GM23248 (cell line): ENCODE measurements around the gene FAM171A1. TPM values are rescaled to one million over a fixed set of nuclear protein-coding genes. Genes with fewer than 3 reads are reported as not detected.

ENCODE experiments used
- DNase-seq: peaks from one replicate; pipeline ENCODE4 v3.0.0-alpha.2; 2015
- H2AFZ ChIP-seq: fragments of 200-600 bp; sonication (generic); 2 replicates; pipeline ENCODE4 v1.6.1; 2016; ENCODE audit warnings: antibody characterized with exemption
- H3F3A ChIP-seq: fragments of 200-600 bp; sonication (generic); 2 replicates; pipeline ENCODE4 v1.6.1; 2016; ENCODE audit warnings: mild to moderate bottlenecking, antibody characterized with exemption, mixed run types; ENCODE audit not compliant: insufficient read depth
- H3K27ac ChIP-seq: fragments of 200-600 bp; sonication (generic); 2 replicates; pipeline ENCODE4 v1.5.1; 2016; ENCODE audit warnings: mild to moderate bottlenecking
- H3K27me3 ChIP-seq: fragments of 200-600 bp; sonication (generic); replicated peaks from 2 replicates; pipeline ENCODE4 v1.6.1; 2016; ENCODE audit warnings: mild to moderate bottlenecking; ENCODE audit not compliant: insufficient read depth
- H3K36me3 ChIP-seq: fragments of 200-600 bp; sonication (generic); 2 replicates; pipeline ENCODE4 v1.6.1; 2016; ENCODE audit warnings: low read depth, mild to moderate bottlenecking
- H3K4me1 ChIP-seq: fragments of 200-600 bp; sonication (generic); 2 replicates; pipeline ENCODE4 v1.6.1; 2016; ENCODE audit warnings: mild to moderate bottlenecking; ENCODE audit not compliant: insufficient read depth
- H3K4me2 ChIP-seq: fragments of 200-600 bp; sonication (generic); one replicate; pipeline ENCODE4 v1.6.1; 2016; ENCODE audit warnings: mild to moderate bottlenecking; ENCODE audit not compliant: unreplicated experiment
- H3K4me3 ChIP-seq: fragments of 200-600 bp; sonication (generic); 2 replicates; pipeline ENCODE4 v1.5.1; 2016; ENCODE audit warnings: mild to moderate bottlenecking
- H3K79me2 ChIP-seq: fragments of 200-600 bp; sonication (generic); 2 replicates; pipeline ENCODE4 v1.6.1; 2016; ENCODE audit warnings: mild to moderate bottlenecking; ENCODE audit not compliant: insufficient read depth
- H3K9ac ChIP-seq: fragments of 200-600 bp; sonication (generic); 2 replicates; pipeline ENCODE4 v1.6.1; 2016; ENCODE audit warnings: mild to moderate bottlenecking
- H3K9me2 ChIP-seq: fragments of 200-600 bp; sonication (generic); 2 replicates; pipeline ENCODE4 v1.6.1; 2016; ENCODE audit warnings: mixed run types, mild to moderate bottlenecking, moderate library complexity; ENCODE audit not compliant: insufficient read depth
- H3K9me3 ChIP-seq: fragments of 200-600 bp; sonication (generic); one replicate; pipeline ENCODE4 v1.6.1; 2017; ENCODE audit warnings: low read depth
- H4K20me1 ChIP-seq: fragments of 200-600 bp; sonication (generic); 2 replicates; pipeline ENCODE4 v1.6.0; 2016; ENCODE audit not compliant: insufficient read depth
- EZH2 ChIP-seq: fragments of 200-600 bp; sonication (generic); IDR thresholded peaks from 2 replicates; pipeline ENCODE4 v1.6.1; 2018; ENCODE audit warnings: antibody characterized with exemption, mild to moderate bottlenecking; ENCODE audit not compliant: insufficient read depth, poor library complexity, severe bottlenecking
- EZH2phosphoT487 ChIP-seq: fragments of 200-600 bp; sonication (generic); IDR thresholded peaks from 2 replicates; pipeline ENCODE4 v1.6.1; 2018; ENCODE audit warnings: antibody characterized with exemption, moderate library complexity, mild to moderate bottlenecking, low read depth; ENCODE audit not compliant: insufficient read depth
- WGBS, 2 experiments: methylation state at CpG; one replicate each; pipeline ENCODE4 v1.1.6; 2015 to 2017; ENCODE audit warnings: low lambda C conversion rate in 2 of 2, low coverage in 1 of 2; ENCODE audit errors: missing lambda C conversion rate in 2 of 2; 5-methylcytosine and 5-hydroxymethylcytosine counted together
- in situ Hi-C: fragments of 300-500 bp; cut with MboI; formaldehyde crosslinking; loops from 2 replicates; pipeline ENCODE4 v1.15.0; 2020
- polyA plus RNA-seq: library from polyadenylated mRNA; unstranded; fragments of >200 nt; fragmentation: Nextera tagmentation; extraction: Ambion mirVana; gene quantifications from 2 replicates; pipeline ENCODE4 v1.2.1, GENCODE V29; 2016
- total RNA-seq: library from RNA; depleted of rRNA; stranded (reverse); fragments of >200 nt; shearing (Covaris generic); gene quantifications from 2 replicates; pipeline ENCODE4 v1.2.3, GENCODE V29; 2014

Gene FAM171A1
- total and polyA plus RNA-seq, 2 experiments from 2014 or later: 11.2 to 25.2 TPM

DNA sequence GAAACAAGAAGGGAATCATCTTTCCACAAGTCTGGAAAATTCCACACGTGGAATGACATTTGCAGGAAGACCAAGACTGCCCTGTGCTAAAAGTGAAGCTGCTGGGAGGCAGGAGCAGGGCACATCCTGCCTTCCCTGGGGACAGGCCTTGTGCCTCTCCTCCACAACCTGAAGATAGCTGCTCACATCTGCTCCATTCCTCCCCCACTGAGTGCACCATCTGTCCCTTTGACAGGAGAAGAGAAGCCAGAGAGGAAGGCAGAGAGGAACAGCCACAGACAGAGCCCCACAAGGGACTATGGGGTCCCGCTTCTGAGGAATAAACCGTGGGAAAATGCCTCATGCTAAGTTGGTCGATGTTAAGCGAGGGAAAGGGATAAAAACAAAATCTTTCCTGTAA is 15.9 kb upstream of the FAM171A1 start:
- Histone ChIP-seq H3F3A (no peaks in the 10 kb centered on the region), H3K27ac (no peak overlapping the region), H3K27me3 (peaks cover 7% of the 10 kb centered on the region; the same call in 1 of the 2 replicates), H3K9me2 (no peaks in the 10 kb centered on the region), H3K4me3 (no peak overlapping the region), H2AFZ (no peak overlapping the region), H3K9ac (no peak overlapping the region), H3K9me3 (no peaks in the 10 kb centered on the region), H3K79me2 (no peaks in the 10 kb centered on the region), H3K36me3 (no peaks in the 10 kb centered on the region), H3K4me2 (no peak overlapping the region), H4K20me1 (no peaks in the 10 kb centered on the region), H3K4me1 (no peaks in the 10 kb centered on the region)
- no peak for TF ChIP-seq EZH2
- in situ Hi-C loops: no loop called here
- WGBS, 2 experiments: 51 to 60% methylated on average over 5 of the region's 5 CpGs
- no peak for DNase-seq

DNA sequence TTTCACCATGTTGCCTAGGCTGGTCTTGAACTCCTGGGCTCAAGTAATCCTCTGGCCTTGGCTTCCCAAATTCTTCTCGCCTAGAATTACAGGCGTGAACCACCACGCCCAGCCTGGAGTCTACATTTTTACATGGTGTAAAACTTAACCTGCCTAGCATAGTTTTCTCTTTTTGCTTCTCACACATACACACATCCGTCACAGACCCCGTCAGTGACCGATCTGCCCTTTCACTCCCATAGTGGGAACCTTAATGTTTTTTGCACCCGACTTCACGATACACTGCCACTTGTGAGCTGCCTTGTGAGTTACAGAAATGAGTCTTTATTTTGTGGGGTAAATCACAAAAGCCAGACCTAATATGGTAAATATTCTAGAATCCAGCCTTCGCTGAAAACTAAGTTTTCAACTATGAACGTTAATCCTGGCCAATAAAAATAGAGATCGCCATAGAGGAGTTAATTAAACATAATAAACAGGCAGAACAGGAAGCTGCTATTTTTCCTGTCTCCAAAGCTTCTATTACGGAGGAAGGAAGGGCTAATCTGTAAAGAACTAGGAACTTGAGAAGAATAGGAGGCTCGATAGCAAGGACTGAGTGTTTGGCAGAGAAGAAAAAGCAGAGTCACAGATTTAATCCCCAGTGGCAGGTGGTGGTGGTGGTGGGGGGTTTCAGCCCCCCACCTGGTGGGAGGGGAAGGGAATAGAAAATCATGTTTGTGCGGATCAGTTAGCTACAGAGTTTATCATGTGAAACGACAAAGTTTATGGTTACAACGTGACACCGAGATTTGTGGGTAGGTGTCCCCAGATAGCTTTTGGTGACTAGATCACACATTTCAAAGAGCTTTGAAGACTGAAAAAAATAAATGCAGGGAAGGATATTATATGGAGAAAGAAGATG is 14.7 kb upstream of the FAM171A1 start:
- Histone ChIP-seq H3K27ac (no peak overlapping the region), H3K36me3 (no peaks in the 10 kb centered on the region), H3K9ac (no peak overlapping the region), H3F3A (no peaks in the 10 kb centered on the region), H3K27me3 (peaks cover 7% of the 10 kb centered on the region; the same call in 1 of the 2 replicates), H3K4me1 (no peaks in the 10 kb centered on the region), H3K79me2 (no peaks in the 10 kb centered on the region), H3K9me3 (no peaks in the 10 kb centered on the region), H3K9me2 (no peaks in the 10 kb centered on the region), H2AFZ (no peak overlapping the region), H3K4me3 (no peak overlapping the region), H3K4me2 (no peak overlapping the region), H4K20me1 (no peaks in the 10 kb centered on the region)
- in situ Hi-C loops: no loop called here
- WGBS, 2 experiments: 49 to 52% methylated on average over 17 of the region's 17 CpGs
- no peak for DNase-seq
- TF ChIP-seq EZH2phosphoT487: no peak
- TF ChIP-seq EZH2: no peak

DNA sequence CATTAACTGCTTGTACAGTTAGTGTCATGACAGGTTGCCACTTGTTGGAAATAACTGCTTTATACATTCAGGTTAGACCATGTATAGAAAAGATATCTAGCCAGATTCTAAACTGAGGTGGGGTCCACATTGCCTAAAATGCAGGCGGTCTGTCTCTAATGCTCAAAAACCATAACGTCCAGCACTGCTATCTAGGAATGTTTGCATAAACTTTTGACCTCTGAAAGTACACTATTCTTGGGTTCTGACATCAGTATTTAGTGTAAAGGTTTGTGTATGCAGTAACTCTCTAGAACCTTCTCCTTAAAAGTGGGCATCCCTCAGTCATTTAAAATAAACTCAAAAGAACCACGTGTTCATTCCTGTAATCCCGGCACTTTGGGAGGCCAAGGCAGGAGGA is 10.3 kb upstream of the FAM171A1 start:
- no peak overlapping the region for H3K4me2 ChIP-seq
- H3K9ac ChIP-seq: no peak overlapping the region
- H3K4me3 ChIP-seq: no peak overlapping the region
- no peaks in the 10 kb centered on the region for H3K36me3 ChIP-seq
- WGBS, 2 experiments: 38 to 45% methylated on average over 4 of the region's 4 CpGs
- H3K27ac ChIP-seq: no peak overlapping the region
- H3K27me3 ChIP-seq: peaks cover 7% of the 10 kb centered on the region; the same call in 1 of the 2 replicates
- H2AFZ ChIP-seq: no peak overlapping the region
- TF ChIP-seq EZH2 (no peak), EZH2phosphoT487 (no peak)
- no peaks in the 10 kb centered on the region for H3K4me1 ChIP-seq
- no peaks in the 10 kb centered on the region for H3K9me2 ChIP-seq
- no peaks in the 10 kb centered on the region for H3K79me2 ChIP-seq
- H3K9me3 ChIP-seq: no peaks in the 10 kb centered on the region
- H4K20me1 ChIP-seq: no peaks in the 10 kb centered on the region
- in situ Hi-C loops: no loop called here
- DNase-seq: no peak
- H3F3A ChIP-seq: no peaks in the 10 kb centered on the region

DNA sequence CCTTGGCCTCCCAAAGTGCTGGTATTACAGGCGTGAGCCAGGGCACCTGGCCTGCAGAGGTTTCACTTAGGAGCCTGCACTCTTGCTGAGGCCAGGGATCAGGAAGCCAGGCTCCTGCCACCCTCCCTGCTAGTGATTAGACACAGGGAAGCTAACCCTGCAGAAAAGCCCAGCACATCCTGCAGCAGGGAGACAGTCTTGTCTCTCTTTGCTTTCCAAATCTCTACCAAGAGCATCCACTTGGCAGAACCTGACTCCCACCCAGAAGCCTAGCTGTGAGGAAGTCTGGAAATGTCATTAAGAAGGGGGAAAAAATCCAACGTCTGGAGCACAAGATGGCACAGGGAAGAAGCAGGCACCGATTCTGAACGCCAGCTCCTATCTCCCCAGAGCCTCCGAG is 8.0 kb upstream of the FAM171A1 start:
- Histone ChIP-seq H3K9ac (no peak overlapping the region), H3K79me2 (no peaks in the 10 kb centered on the region), H3K27me3 (no peaks in the 10 kb centered on the region; the same call in 1 of the 2 replicates), H4K20me1 (no peaks in the 10 kb centered on the region), H3K4me2 (no peak overlapping the region), H3K36me3 (no peaks in the 10 kb centered on the region), H3K9me3 (no peaks in the 10 kb centered on the region), H2AFZ (no peak overlapping the region), H3K9me2 (no peaks in the 10 kb centered on the region), H3F3A (no peaks in the 10 kb centered on the region), H3K4me1 (no peaks in the 10 kb centered on the region), H3K27ac (no peak overlapping the region), H3K4me3 (no peak overlapping the region)
- in situ Hi-C loops: no loop called here
- 12 to 25% methylated on average over 5 of the region's 5 CpGs for WGBS, 2 experiments
- no peak for TF ChIP-seq EZH2phosphoT487
- no peak for TF ChIP-seq EZH2
- DNase-seq: no peak
